SK-N-DZ (cell line): ENCODE results near the gene SIT1. TPM values are rescaled to one million over a fixed set of nuclear protein-coding genes. Genes with fewer than 3 reads are reported as not detected.

Experiments used
- DNase-seq: peaks from one replicate; pipeline ENCODE4 v3.0.0-alpha.2; 2015; ENCODE audit warnings: low spot score
- polyA plus RNA-seq, 2 experiments: library from polyadenylated mRNA; depleted of rRNA; stranded (reverse); fragments of >200 nt; gene quantifications; 2 replicates each; pipeline ENCODE4 v1.2.3, GENCODE V29; 2014

Gene SIT1, protein sequence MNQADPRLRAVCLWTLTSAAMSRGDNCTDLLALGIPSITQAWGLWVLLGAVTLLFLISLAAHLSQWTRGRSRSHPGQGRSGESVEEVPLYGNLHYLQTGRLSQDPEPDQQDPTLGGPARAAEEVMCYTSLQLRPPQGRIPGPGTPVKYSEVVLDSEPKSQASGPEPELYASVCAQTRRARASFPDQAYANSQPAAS
- 2.9 and 4.0 TPM in 2 replicates for polyA plus RNA-seq (2014; cell fraction: cytosol; rRNA removed)
- polyA plus RNA-seq (2014; cell fraction: nucleus; rRNA removed) = 0.88 and 4.5 TPM in 2 replicates

DNA sequence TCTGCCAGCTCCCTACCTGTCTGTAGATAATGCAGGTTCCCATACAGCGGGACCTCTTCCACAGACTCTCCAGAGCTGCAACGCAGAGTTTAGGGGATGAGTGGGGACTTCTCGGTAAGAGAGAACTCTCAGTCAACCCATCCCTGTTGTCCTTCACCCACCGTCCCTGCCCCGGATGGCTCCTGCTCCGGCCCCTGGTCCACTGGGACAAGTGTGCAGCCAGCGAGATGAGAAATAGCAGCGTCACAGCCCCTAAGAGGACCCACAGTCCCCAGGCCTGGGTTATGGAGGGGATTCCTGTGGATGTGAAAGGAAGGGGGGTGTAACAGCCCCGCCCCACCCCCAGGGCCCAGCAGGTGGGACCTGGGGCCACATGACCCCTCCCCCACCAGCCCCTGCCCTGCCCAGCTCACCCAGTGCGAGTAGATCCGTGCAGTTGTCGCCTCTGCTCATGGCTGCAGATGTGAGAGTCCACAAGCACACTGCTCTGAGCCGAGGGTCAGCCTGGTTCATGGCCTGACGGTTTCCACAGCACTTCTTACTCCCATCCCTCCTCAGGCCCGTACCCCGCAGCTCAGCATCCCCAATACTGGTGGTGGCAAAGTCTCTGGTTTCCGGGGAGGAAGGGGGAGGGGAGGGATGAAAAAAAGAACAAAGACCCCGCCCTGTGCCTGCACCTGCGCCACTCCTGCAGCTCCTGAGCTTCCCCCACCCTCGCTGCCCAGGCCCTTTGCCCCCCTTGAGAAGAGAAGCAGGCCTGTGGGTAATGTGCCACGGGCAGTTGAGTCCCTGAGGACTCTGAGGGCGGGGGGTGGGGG, at the start of gene SIT1:
Gene SIT1, minus strand, starts transcription at position 591 of the 818 bp plus-strand sequence. Its CDS starts 78 bp downstream, at position 513.
- DNase-seq = no peak

DNA sequence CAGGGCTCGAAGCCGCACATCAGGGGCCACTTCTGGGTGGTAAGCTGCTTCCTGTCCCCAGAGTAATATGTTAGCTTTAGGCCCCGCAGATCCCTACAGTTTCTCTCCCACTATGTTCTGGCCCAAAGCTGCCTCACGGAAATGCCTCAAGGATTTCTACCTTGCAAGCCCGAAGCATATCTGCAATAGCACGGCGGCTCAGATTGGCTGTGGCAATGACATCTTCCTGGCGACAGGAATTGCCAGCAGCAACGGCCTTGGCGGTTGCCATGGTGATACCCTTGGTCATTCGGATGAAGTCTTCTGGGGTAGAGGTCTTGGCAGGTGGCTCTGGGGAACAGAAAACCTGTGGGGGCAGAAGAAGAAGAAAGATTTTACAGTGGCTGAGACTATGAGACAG, 49.3 kb upstream of the SIT1 start:
- no peak for DNase-seq

DNA sequence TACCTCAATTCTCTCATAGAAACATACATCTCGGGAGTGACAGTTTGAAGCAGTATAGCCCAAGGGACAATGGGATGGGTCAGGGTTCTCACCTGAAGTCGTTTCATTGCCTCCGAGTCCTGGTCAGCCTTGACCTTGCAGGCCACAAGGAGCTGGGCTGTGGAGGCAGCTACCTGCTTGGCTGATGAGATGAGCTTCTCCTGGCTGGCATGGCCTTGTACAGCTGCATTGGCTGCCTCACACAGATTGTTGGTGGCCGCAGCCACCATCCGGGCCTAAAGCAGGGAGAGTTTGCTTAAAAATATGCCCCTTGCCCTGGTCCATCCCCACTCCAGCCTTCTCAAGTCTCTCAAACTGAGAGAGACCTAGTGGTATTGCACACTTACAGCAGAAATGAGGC, 47.5 kb upstream of the SIT1 start:
- no peak for DNase-seq

DNA sequence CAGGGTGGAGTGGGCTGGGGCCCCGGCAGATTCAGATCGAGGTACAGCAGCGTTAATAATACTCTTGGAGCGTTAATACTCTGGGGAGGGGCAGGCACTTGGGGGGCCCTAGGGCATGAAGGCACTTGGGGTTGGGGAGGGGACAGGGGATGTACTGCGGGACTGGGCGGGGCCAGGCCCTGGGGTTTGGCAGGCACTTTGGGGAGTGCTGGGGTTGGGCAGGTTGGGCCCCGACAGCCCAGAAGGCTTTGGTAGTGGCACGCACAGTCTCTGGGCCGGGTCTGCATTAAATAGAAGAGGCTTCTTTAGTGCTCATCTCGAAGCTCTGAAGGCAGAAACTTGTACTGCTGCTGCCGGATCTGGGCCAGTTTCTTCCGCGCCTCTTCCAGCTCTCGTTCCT, 46.8 kb upstream of the SIT1 start:
- no peak for DNase-seq

DNA sequence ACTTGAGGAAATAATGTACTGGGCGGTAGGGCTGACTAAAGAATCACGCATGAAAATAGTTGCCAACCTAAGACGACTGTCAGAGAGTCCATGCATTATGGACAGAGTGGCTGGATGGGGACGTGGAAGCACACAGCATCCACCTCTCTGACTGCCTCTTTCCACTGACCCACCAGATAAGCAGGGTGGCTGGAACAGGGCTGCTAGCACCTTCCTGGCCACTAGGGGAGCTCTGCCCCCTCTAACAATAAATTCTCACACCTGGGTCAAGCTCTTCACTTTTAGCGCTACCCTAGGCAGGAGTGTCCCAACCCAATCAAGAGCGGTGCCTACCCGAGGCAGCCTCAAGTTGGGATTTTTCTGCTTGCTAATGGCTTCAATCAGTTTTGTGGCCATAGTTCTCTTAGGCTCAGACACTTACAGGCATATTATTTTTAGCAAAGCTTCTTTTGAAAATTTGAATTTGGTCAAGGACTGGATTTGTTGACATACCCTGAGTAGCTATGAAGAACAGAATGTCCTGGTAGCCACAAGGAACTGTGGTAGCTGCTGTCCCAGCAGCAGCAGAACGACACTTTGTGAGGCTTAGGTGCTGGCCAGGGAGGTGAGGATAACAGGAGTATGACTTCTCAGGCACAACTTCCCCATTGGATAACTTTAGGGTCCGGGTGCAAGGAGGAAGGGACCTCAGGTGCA, 45.9 kb upstream of the SIT1 start:
- peak; percentile 54 for DNase-seq

DNA sequence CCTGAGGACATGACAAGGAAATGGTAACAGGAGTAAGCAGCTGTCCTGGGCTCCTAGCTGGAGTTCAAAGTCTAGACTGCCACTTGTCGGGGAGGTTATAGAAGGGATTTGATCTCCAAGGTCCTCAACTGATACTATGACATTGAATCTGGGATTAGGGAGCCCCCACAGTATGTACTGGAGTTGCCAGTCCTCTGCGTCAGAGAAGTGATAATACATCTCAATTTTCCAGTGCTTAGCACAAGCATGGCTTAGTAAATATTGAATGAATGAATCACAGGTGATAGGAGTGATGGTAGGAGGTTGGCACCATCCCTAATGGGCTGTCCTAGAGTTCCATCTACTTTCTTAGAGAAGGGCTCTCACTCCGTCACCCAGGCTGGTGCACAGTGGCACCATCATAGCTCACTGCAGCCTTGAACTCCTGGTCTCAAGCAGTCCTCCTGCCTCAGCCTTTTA, 45.2 kb upstream of the SIT1 start:
- no peak for DNase-seq

DNA sequence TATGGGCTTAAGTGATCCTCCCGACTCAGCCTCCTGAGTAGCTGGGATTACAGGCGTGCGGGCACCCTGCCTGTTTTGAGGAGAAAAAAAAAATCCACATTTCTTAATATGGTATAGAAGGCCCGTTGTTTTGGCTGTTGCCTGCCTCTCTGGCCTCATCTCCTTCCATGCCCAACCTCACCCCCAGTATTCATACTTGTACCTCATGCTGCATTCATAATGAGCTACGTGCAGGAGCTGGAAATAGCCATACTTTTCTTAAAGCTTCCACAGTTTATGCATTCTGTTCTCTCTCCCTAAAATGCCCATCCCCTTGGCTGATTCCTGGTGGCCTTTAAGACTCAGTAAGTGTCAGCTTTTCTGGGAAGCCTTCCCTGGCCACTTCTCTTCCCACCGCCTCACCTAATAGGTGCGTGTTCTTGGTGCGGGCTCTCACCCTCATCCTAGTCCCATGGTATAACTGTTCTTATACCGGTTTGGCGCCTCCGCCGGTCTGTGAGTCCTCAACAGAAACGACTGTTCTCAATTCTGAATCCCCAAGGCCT, 41.1 kb upstream of the SIT1 start:
- no peak for DNase-seq

DNA sequence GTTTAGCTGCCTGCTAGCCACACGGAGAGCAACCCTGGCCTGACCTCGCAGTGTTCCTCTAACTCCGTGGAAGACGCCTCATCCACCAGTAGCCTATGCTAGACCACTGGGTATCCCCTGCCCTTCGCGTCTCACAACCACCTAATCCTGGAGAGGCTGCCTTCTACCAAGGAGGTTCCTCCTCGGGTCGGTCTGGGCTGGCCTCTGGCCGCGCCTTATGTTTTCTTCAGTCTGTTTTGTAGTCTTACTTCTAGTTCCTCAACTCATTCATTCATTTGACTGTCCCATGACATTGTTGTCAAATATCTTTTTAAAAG, 40.6 kb upstream of the SIT1 start:
- DNase-seq = peak; percentile 29

DNA sequence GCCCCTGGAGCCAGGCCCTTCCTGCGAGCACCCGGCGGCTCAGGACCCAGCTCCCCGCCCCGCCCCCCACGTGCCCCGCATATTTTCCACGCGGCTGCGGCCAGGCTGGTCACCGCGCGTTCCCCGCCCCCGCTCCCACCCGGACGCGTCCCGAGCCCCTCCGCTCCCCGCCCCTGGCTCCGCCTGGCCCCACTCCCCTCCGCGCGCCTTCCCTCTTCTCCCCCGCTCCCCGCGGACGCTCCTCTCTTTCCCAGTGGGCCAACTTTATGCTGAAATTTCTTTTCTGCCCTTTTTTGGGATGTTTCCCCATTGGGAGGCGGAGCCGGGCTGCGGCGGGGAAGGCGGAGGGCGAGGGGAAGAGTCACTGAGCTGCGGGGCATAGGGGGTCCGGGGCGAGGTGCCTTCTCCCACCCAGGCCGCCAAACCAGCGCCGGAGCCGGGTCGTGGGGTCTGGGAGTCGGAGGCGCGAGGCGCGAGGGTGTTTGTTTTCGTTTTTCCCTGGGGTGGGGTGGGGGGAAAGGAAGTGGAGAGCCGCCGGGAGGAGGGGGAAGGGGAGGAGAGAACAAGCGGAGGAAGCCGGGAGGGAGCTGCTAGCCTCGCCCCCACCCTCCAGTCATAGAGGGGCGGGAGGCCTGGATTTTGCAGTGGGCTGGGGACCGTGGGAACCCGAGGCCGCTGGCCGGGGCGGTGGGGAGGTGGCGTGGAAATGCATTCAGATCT, 40.0 kb upstream of the SIT1 start:
- DNase-seq = peak; percentile 52

DNA sequence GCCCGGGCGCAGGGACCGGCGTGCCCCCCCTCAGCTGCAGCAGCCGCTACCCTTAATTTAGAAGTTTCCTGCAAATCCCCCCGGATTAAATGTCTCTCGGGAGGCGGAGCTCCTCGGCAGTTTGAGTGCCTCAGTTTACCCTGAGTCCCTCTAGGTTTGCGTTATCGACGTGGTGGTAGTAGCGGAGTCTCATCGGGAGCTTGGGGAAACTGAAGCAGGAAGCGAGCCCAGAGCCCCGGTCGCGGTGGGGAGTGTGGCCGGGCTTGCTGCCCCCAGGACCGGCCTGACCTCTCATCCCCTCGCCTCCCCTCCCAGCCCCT, 39.5 kb upstream of the SIT1 start:
- DNase-seq = no peak

DNA sequence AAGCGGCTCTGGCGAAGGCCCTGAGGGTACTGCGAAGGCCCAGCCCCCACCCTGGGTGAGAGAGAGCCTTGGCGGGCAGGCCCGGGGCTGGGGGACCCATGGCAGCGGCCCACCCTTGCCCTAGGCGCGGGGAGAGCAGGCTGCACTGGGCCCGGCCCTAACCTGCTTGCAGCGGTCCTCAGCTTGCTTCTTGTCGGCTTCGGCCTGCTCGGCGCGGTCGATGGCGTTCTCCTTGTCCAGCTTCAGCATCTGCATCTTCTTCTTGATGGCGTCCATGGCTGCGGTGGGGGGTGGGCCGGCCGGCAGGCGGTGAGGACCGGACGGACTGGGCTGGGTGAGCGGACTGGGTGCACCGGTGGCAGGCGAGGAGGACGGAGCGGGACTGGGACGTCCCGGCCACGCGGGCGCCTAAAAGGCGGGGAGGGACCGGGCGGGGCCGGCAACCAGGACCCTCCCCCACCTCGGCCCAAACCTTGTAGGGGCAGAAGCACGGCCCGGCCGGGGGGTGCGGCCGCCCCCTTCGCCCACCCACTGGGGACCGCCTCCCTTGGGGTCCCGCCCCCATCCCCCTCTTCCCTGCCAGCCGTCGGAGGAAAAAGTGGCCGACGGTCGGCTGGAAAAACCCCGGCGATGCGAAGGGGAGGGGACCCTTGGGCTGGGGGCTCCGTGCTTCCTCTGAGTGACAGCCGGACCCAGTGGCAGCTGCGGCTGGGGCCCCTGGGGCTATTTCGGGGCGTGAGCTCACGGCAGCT, 39.0 kb upstream of the SIT1 start, which contains the start of gene TPM2:
Gene TPM2, minus strand, starts transcription at position 384 of the 752 bp plus-strand sequence. Its CDS starts 108 bp downstream, at position 276.
- no peak for DNase-seq

DNA sequence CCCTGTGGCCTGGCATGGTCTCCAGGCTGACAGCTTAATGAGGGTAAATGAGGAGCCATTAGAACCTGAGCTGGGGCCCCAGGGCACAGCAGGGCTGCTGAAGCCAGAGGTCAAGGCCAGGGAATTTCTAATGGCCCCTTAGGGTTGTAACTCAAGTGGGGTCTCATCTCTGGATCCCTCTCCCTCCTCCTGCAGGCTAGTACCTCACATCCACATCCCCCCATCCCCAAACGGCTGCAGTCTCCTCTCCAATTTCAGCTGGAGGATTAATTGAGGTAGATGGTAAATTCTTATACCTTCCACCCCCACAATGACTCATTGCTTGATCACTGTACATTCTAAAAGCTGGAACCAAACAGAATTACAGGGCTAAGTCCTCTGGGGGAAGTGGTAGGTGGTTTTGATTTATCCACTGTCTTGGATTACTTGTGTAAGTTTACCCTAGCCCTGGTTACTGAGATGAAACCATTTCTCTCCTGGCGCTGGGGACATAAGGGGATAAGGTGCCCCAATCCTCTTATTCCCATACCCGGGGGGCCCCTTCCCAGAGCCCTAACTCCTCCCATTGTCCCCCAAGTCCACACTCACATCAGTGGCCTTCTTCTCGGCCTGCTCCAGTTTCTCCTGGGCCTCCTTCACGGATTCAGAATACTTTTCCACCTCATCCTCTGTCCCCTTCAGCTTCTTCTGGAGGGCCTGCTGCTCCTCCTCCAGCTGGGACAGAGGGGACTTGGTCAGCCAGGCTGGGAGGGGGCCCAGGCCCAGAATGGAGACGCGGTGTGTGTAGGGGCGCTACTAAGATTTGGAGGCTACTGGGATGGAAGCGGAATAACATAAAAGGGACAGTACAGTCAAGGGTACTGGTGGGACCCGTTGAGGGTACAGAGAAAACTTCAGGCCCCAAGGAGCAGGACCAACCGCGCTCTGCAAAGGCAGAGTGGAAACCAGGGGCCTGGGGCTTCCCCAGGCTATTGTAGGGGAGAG, 38.1 kb upstream of the SIT1 start:
- no peak for DNase-seq

DNA sequence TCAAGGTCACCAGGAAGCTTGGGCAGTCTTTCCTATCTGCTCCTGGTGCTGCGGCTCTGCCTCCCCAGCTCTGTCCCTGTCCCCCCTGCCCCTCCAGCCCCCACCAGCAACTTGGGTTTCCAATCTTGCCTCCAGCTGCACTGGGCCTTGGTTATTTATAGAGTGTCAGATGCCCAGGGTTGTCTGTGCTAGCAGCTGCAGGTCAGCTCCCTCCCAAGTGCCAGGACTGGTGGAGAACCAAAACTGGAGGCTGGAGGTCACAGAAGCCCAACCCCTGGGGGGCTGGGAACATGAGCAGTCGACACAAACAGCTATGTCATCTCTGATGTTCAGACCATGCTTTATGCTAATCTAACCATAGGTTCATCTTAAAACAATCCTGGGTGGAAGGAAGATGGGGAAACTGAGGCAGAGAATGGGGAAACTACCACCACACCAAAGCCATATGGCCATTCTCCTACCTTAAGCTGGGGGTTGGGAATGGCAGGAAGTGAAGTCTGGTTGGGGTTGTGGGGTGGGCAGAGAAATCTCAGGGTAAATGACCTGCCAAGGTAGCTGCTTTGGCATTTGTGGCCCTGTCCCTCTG, 37.3 kb upstream of the SIT1 start:
- no peak for DNase-seq

DNA sequence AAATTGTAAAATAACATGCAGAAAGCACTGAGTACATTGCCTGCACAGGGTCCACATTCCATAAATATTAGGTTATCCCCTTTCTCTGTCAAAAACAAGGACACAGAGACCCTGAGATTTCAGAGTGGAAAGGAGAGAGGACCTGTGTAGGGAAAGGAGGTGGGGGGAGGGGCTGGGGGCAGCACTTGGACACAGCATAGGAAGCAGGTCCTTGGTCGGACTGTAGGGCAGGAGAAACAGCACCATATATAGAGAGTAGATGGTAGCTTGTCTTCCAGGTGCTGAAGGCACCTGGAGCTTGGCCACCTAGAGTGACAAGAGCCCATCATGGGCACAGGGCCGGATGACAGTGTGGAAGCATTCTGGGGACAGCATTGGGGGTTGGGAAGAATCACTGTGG, 36.6 kb upstream of the SIT1 start:
- no peak for DNase-seq

DNA sequence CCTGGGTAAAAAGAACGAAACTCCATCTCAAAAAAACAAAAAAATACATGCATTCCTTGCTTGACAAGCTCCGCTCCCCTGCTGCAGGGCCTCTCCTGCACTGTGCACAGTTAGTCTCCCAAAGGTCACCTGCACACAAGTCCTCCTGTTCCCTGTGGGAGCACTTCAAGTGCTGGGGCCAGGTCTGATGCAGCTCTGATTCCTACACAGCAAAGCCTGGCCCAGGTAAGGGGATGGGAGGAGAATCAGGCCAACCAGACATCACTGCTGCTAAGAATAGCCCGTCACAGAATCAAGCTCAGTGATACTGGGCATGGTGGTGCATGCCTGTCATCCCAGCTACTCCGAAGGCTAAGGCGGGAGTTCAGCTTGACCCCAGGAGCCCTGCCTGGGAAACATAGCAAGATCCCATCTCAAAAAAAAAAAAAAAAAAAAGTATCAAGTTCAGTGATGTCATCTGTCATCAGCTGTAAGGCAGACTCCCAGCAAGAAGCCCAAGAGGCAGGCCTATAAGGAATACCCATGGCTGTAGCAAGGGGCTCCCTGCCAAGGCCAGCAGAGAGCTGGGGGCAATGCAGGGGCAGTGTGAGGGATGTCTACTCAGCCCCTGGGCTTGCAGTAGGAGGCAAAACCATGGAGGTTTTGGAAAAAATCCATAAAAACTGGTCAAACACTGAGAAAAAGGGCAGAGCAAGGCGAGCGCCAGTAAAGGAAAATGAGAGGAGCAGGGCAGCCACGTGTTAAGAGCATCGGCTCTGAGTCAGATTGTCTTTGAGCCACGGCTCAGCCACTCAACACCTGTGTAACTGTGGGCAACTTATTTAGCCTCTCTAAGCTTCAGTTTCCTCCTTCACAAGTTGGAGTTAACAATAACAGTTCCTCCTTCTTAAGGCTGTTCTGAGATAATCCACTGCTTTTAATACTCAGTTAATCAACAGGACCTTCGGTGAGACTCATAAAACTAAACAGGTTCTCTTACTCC, 35.8 kb upstream of the SIT1 start:
- peak; percentile 32 for DNase-seq

DNA sequence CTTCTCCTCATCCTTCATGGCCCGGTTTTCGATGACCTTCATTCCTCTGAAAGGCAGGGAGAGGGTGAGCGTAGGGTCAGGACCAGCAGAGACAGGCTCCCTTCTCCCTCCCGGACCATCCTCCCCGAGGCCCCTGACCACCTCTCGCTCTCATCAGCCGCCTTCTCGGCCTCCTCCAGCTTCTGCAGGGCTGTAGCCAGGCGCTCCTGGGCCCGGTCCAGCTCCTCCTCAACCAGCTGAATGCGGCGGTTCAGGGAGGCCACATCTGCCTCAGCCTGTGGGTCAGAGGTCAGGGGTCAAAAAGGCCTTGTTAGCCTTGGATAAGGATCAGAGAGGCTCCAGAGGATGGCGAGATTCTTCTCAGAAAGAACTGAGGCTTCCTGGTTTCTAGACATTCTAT, 34.8 kb upstream of the SIT1 start:
- DNase-seq = no peak

DNA sequence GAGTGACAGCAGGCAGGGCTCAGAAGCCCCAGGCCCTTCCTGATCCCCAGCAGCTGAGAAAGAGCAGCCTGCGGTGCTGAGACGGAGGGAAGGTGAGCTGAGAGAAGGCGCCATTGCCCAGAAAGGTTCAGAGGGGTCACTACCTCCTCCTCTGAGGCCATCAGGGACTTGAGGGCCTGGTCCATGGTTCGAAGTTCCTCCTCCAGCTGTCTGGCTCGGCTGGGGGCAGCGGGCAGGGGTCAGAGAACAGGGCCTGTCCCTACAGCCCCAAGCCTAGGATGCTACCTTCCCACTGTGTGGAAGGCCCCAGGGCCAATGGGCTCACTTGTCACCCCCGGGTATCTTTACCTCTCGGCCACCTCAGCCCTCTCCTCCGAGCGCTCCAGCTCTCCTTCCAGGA, 34.2 kb upstream of the SIT1 start:
- DNase-seq = no peak

DNA sequence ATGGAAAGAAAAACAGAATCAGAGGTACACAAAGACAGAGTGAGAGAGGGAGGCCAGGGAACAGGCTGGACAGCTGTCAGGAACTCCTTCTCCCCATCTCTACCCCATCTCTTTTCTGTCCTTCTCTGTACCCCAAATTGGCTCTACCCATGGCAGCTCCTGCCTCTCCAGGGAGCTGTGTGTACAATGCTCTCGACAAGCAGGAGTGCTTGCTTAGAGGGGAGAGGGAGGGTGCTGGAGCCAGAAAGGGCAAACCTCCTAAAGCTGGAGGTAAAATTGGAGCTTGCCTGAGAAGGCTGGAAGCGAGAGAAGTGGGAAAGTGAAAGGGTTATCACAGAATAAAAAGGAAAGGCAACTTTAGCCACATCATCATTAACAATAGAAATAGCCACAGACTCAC, 32.6 kb upstream of the SIT1 start:
- DNase-seq = no peak
